ENCODE results near the gene MAP3K2.

Gene MAP3K2

GRCh38 chr2:127310980-127311379 lies 76.8 kb downstream of the MAP3K2 start:
- H3K36me3 ChIP-seq (ENCODE audit: control insufficient read depth, insufficient read depth, low read length), result peaks cover 46% of the 10 kb centered on the region

GRCh38 chr2:127309468-127309867 lies 78.3 kb downstream of the MAP3K2 start:
- Histone ChIP-seq H3K4me1 (ENCODE audit: control insufficient read depth, insufficient read depth, low read length) (no peaks in the 10 kb centered on the region), H3K27ac (ENCODE audit: low read depth, low read length) (no peak overlapping the region), H3K27me3 (ENCODE audit: control insufficient read depth, insufficient read depth, low read length) (no peaks in the 10 kb centered on the region), H3K36me3 (ENCODE audit: control insufficient read depth, insufficient read depth, low read length) (peaks cover 45% of the 10 kb centered on the region), H3K9me3 (ENCODE audit: control insufficient read depth, insufficient read depth, low read depth, low read length) (no peaks in the 10 kb centered on the region), H3K4me3 (ENCODE audit: low read depth, low read length) (no peak overlapping the region), H3K9ac (ENCODE audit: low read length) (no peak overlapping the region)

More at GRCh38 chr2:127310980-127311379, 76.8 kb downstream of the MAP3K2 start:
- no peaks in the 10 kb centered on the region for H3K4me1 ChIP-seq (ENCODE audit: control insufficient read depth, insufficient read depth, low read length)
- H3K27ac ChIP-seq (ENCODE audit: low read depth, low read length), result no peak overlapping the region
- no peaks in the 10 kb centered on the region for H3K27me3 ChIP-seq (ENCODE audit: control insufficient read depth, insufficient read depth, low read length)
- H3K9me3 ChIP-seq (ENCODE audit: control insufficient read depth, insufficient read depth, low read depth, low read length), result no peaks in the 10 kb centered on the region
- H3K4me3 ChIP-seq (ENCODE audit: low read depth, low read length), result no peak overlapping the region
- no peak overlapping the region for H3K9ac ChIP-seq (ENCODE audit: low read length)

DNA sequence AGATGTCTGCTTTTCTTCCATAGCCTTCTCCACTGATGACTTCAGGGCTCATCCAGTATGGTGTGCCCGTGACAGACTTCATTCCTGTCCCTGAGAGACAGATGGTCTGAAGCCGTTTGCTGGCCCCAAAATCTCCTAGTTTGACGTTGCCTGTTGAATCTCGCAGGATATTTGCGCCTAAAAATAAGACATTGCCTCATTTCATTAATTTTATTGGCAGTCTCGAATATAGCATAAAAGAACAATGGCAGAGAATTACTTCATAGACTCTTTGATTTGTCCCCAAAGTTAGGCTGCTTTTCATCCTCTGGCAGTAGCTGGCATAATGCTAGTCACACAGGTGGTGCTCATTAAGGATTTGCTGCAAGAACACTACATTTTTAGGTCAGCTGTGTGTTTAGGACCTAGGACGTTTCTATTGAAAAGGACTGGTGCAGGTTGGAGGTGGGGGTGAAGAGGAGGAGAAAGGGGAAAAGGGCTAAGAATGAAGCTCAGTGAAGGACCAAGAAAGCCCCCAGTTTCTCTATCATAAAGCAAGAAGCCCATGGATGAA lies 79.1 kb downstream of the MAP3K2 start:
- H3K4me3 ChIP-seq (ENCODE audit: low read depth, low read length), result no peak overlapping the region
- H3K9ac ChIP-seq (ENCODE audit: low read length), result no peak overlapping the region
- no peaks in the 10 kb centered on the region for H3K9me3 ChIP-seq (ENCODE audit: control insufficient read depth, insufficient read depth, low read depth, low read length)
- H3K27ac ChIP-seq (ENCODE audit: low read depth, low read length), result no peak overlapping the region
- H3K4me1 ChIP-seq (ENCODE audit: control insufficient read depth, insufficient read depth, low read length), result no peaks in the 10 kb centered on the region
- H3K36me3 ChIP-seq (ENCODE audit: control insufficient read depth, insufficient read depth, low read length), result peaks cover 37% of the 10 kb centered on the region
- H3K27me3 ChIP-seq (ENCODE audit: control insufficient read depth, insufficient read depth, low read length), result no peaks in the 10 kb centered on the region

DNA sequence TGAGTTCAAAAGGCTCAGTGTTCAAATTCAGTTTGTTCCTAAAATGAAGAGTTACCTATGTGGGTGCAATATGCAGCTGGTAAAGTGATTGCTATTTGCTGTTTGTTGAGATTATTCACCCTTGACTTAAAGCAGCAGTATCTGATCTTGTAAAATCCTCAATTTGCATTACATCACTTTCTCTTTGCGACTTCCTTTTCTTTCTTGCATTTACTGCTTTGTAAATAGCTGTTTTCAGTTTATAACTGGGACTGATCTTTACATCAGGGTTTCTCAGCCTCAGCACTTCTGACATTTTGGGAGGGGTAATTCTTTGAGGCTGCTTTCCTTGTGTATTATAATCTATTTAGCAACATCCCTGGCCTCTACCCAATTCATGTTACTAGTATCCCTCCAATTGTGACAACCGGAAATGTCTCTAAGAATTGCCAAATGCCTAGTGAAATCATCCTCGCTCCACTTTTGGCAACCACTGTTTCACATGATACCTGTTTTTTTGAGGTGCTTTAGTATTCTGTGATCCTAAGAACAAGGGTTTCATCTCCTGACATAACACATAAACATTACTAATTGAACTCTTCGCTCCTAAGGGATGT lies 81.7 kb downstream of the MAP3K2 start:
- Histone ChIP-seq H3K4me3 (ENCODE audit: low read depth, low read length) (no peak overlapping the region), H3K27ac (ENCODE audit: low read depth, low read length) (no peak overlapping the region), H3K36me3 (ENCODE audit: control insufficient read depth, insufficient read depth, low read length) (peaks cover 25% of the 10 kb centered on the region), H3K9ac (ENCODE audit: low read length) (no peak overlapping the region), H3K27me3 (ENCODE audit: control insufficient read depth, insufficient read depth, low read length) (no peaks in the 10 kb centered on the region), H3K4me1 (ENCODE audit: control insufficient read depth, insufficient read depth, low read length) (no peaks in the 10 kb centered on the region), H3K9me3 (ENCODE audit: control insufficient read depth, insufficient read depth, low read depth, low read length) (no peaks in the 10 kb centered on the region)

- no peak overlapping the region for H3K27ac ChIP-seq (ENCODE audit: low read depth, low read length)
- H3K4me3 ChIP-seq (ENCODE audit: low read depth, low read length), result no peak overlapping the region
- no peak overlapping the region for H3K9ac ChIP-seq (ENCODE audit: low read length)
- no peaks in the 10 kb centered on the region for H3K4me1 ChIP-seq (ENCODE audit: control insufficient read depth, insufficient read depth, low read length)
- no peaks in the 10 kb centered on the region for H3K9me3 ChIP-seq (ENCODE audit: control insufficient read depth, insufficient read depth, low read depth, low read length)
- no peaks in the 10 kb centered on the region for H3K27me3 ChIP-seq (ENCODE audit: control insufficient read depth, insufficient read depth, low read length)
- H3K36me3 ChIP-seq (ENCODE audit: control insufficient read depth, insufficient read depth, low read length), result peaks cover 12% of the 10 kb centered on the region
These were observed 85.6 kb downstream of the MAP3K2 start for GRCh38 chr2:127302168-127302567.

GRCh38 chr2:127293748-127294562 lies 93.8 kb downstream of the MAP3K2 start, which contains the start of gene ERCC3:
Gene ERCC3 (minus strand): TSS chr2:127294144. CDS start chr2:127294081, 63 bp downstream.
- peak within 1 kb of the TSS; percentile 91 for H3K4me3 ChIP-seq (ENCODE audit: low read depth, low read length)
- H3K9ac ChIP-seq (ENCODE audit: low read length), result peak within 1 kb of the TSS; percentile 92
- H3K36me3 ChIP-seq (ENCODE audit: control insufficient read depth, insufficient read depth, low read length), result peaks cover 37% of the 10 kb centered on the region
- H3K4me1 ChIP-seq (ENCODE audit: control insufficient read depth, insufficient read depth, low read length), result no peaks in the 10 kb centered on the region
- H3K27ac ChIP-seq (ENCODE audit: low read depth, low read length), result peak within 1 kb of the TSS; percentile 83; the same call in 1 of the 2 replicates
- no peaks in the 10 kb centered on the region for H3K27me3 ChIP-seq (ENCODE audit: control insufficient read depth, insufficient read depth, low read length)
- H3K9me3 ChIP-seq (ENCODE audit: control insufficient read depth, insufficient read depth, low read depth, low read length), result no peaks in the 10 kb centered on the region

GRCh38 chr2:127293386-127293747 lies 94.4 kb downstream of the MAP3K2 start:
- Histone ChIP-seq H3K9ac (ENCODE audit: low read length) (peak overlapping the region; percentile 92), H3K27me3 (ENCODE audit: control insufficient read depth, insufficient read depth, low read length) (no peaks in the 10 kb centered on the region), H3K9me3 (ENCODE audit: control insufficient read depth, insufficient read depth, low read depth, low read length) (no peaks in the 10 kb centered on the region), H3K4me1 (ENCODE audit: control insufficient read depth, insufficient read depth, low read length) (no peaks in the 10 kb centered on the region), H3K27ac (ENCODE audit: low read depth, low read length) (peak overlapping the region; percentile 83; the same call in 1 of the 2 replicates), H3K4me3 (ENCODE audit: low read depth, low read length) (peak overlapping the region; percentile 91), H3K36me3 (ENCODE audit: control insufficient read depth, insufficient read depth, low read length) (peaks cover 43% of the 10 kb centered on the region)

- H3K4me1 ChIP-seq (ENCODE audit: control insufficient read depth, insufficient read depth, low read length), result no peaks in the 10 kb centered on the region
- H3K27ac ChIP-seq (ENCODE audit: low read depth, low read length), result no peak overlapping the region
- no peak overlapping the region for H3K9ac ChIP-seq (ENCODE audit: low read length)
- peaks cover 10% of the 10 kb centered on the region for H3K9me3 ChIP-seq (ENCODE audit: control insufficient read depth, insufficient read depth, low read depth, low read length)
- no peaks in the 10 kb centered on the region for H3K27me3 ChIP-seq (ENCODE audit: control insufficient read depth, insufficient read depth, low read length)
- peaks cover 92% of the 10 kb centered on the region for H3K36me3 ChIP-seq (ENCODE audit: control insufficient read depth, insufficient read depth, low read length)
- no peak overlapping the region for H3K4me3 ChIP-seq (ENCODE audit: low read depth, low read length)
These were observed 99.5 kb downstream of the MAP3K2 start for GRCh38 chr2:127288274-127288673.

- Histone ChIP-seq H3K9me3 (ENCODE audit: control insufficient read depth, insufficient read depth, low read depth, low read length) (peaks cover 12% of the 10 kb centered on the region), H3K4me1 (ENCODE audit: control insufficient read depth, insufficient read depth, low read length) (no peaks in the 10 kb centered on the region), H3K36me3 (ENCODE audit: control insufficient read depth, insufficient read depth, low read length) (peaks cover 93% of the 10 kb centered on the region), H3K9ac (ENCODE audit: low read length) (no peak overlapping the region), H3K27ac (ENCODE audit: low read depth, low read length) (no peak overlapping the region), H3K27me3 (ENCODE audit: control insufficient read depth, insufficient read depth, low read length) (no peaks in the 10 kb centered on the region), H3K4me3 (ENCODE audit: low read depth, low read length) (no peak overlapping the region)
These were observed 104.5 kb downstream of the MAP3K2 start for GRCh38 chr2:127283275-127283674.

- Histone ChIP-seq H3K27me3 (ENCODE audit: control insufficient read depth, insufficient read depth, low read length) (no peaks in the 10 kb centered on the region), H3K4me1 (ENCODE audit: control insufficient read depth, insufficient read depth, low read length) (no peaks in the 10 kb centered on the region), H3K9ac (ENCODE audit: low read length) (no peak overlapping the region), H3K4me3 (ENCODE audit: low read depth, low read length) (no peak overlapping the region), H3K36me3 (ENCODE audit: control insufficient read depth, insufficient read depth, low read length) (peaks cover 93% of the 10 kb centered on the region), H3K9me3 (ENCODE audit: control insufficient read depth, insufficient read depth, low read depth, low read length) (peaks cover 12% of the 10 kb centered on the region), H3K27ac (ENCODE audit: low read depth, low read length) (no peak overlapping the region)
These were observed 107.1 kb downstream of the MAP3K2 start for GRCh38 chr2:127280693-127281092.

DNA sequence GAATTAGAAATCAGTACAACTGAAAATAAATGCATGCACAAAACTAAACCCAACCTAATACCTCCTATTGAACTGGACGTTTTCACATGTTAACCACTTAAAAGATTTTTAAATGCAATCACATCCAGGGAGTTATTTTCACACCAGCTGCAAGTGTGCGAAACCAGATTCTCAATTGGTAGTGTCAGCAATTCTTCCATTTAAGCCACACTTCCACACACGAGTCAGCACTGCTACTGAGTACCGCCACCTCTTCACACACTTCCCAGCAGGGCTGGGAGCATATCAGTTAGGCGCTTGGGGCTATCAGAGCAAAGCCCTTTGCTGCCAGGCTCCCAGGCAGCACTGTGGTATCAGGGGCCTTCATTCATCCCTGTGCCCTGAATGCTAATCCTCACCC lies 108.0 kb downstream of the MAP3K2 start:
- H3K27me3 ChIP-seq (ENCODE audit: control insufficient read depth, insufficient read depth, low read length), result no peaks in the 10 kb centered on the region
- no peak overlapping the region for H3K27ac ChIP-seq (ENCODE audit: low read depth, low read length)
- H3K9me3 ChIP-seq (ENCODE audit: control insufficient read depth, insufficient read depth, low read depth, low read length), result peaks cover 12% of the 10 kb centered on the region
- peaks cover 95% of the 10 kb centered on the region for H3K36me3 ChIP-seq (ENCODE audit: control insufficient read depth, insufficient read depth, low read length)
- no peaks in the 10 kb centered on the region for H3K4me1 ChIP-seq (ENCODE audit: control insufficient read depth, insufficient read depth, low read length)
- no peak overlapping the region for H3K9ac ChIP-seq (ENCODE audit: low read length)
- H3K4me3 ChIP-seq (ENCODE audit: low read depth, low read length), result no peak overlapping the region
